WTC11 (cell line): ENCODE measurements around the gene PXDC1.

Experiments used
- CREB1 ChIP-seq: sonication (generic); formaldehyde crosslinking; IDR thresholded peaks from 2 replicates; pipeline ENCODE4 v1.8.0; 2023; ENCODE audit warnings: mild to moderate bottlenecking, missing genetic modification reagents
- NFATC4 ChIP-seq: fragments of 250-450 bp; sonication (Bioruptor Pico); IDR thresholded peaks from 2 replicates; pipeline ENCODE4 v1.9.0; 2021; ENCODE audit warnings: mild to moderate bottlenecking
- TF ChIP-seq, protein P1 (sequence below): fragments of 200-600 bp; IDR thresholded peaks from 2 replicates; pipeline ENCODE4 v1.8.0; 2022; ENCODE audit warnings: antibody characterized with exemption
- TF ChIP-seq, protein P2 (sequence below): sonication (generic); formaldehyde crosslinking; conservative IDR thresholded peaks from 2 replicates; pipeline ENCODE4 v1.8.1; 2023; ENCODE audit warnings: mild to moderate bottlenecking, low read depth, missing genetic modification reagents, moderate library complexity

DNA sequence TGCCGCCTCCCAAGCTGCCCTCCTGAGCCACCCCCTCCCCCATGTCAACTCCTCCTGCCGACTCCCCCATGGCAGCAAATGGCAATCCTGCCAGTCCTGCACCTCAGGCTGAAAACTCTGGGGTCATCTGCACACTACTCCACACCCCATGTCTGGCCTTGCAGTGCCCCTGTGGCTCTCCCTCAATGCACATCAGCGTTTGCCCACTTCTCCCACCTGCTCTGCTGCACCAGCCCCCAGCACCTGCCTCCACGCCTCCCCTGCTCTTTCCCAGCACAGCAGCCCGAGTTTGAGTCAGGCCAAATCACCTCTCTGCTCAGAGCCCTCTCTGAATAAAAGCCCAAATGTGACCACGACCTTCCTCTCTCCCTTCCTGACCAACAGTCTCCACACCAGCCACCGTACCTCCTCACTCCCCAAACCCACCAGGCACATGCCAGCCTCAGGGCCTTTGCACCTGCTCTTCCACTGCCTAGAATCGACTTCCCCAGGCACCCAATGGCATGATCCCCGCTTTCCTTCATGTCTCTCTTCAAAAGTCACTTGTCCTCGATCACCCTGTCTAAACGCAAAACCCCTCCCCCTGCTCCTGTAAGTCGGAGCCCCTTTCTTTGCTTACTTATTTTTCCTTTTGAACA lies 4.3 kb downstream of the PXDC1 start:
- TF ChIP-seq, protein P1, sequence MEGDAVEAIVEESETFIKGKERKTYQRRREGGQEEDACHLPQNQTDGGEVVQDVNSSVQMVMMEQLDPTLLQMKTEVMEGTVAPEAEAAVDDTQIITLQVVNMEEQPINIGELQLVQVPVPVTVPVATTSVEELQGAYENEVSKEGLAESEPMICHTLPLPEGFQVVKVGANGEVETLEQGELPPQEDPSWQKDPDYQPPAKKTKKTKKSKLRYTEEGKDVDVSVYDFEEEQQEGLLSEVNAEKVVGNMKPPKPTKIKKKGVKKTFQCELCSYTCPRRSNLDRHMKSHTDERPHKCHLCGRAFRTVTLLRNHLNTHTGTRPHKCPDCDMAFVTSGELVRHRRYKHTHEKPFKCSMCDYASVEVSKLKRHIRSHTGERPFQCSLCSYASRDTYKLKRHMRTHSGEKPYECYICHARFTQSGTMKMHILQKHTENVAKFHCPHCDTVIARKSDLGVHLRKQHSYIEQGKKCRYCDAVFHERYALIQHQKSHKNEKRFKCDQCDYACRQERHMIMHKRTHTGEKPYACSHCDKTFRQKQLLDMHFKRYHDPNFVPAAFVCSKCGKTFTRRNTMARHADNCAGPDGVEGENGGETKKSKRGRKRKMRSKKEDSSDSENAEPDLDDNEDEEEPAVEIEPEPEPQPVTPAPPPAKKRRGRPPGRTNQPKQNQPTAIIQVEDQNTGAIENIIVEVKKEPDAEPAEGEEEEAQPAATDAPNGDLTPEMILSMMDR: no peak
- TF ChIP-seq NFATC4 (CRISPR knock-in tag) (no peak), CREB1 (CRISPR knock-in tag) (no peak)
- TF ChIP-seq, protein P2, sequence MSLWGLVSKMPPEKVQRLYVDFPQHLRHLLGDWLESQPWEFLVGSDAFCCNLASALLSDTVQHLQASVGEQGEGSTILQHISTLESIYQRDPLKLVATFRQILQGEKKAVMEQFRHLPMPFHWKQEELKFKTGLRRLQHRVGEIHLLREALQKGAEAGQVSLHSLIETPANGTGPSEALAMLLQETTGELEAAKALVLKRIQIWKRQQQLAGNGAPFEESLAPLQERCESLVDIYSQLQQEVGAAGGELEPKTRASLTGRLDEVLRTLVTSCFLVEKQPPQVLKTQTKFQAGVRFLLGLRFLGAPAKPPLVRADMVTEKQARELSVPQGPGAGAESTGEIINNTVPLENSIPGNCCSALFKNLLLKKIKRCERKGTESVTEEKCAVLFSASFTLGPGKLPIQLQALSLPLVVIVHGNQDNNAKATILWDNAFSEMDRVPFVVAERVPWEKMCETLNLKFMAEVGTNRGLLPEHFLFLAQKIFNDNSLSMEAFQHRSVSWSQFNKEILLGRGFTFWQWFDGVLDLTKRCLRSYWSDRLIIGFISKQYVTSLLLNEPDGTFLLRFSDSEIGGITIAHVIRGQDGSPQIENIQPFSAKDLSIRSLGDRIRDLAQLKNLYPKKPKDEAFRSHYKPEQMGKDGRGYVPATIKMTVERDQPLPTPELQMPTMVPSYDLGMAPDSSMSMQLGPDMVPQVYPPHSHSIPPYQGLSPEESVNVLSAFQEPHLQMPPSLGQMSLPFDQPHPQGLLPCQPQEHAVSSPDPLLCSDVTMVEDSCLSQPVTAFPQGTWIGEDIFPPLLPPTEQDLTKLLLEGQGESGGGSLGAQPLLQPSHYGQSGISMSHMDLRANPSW (CRISPR knock-in tag): no peak
